Left lobe of liver (tissue), 2 donors: ENCODE results near the gene G6PC3. TPM values are rescaled to one million over a fixed set of nuclear protein-coding genes. Genes with fewer than 3 reads are reported as not detected.

Experiments used
- ATAC-seq: fragments of 200-7000 bp; cut with Tn5 transposase; one replicate; pipeline ENCODE4 v1.9.1; 2020; ENCODE audit warnings: mild to moderate bottlenecking, moderate library complexity
- DNase-seq: peaks from one replicate; pipeline ENCODE4 v3.0.0-alpha.2; 2020; ENCODE audit warnings: low spot score
- total RNA-seq: library from RNA; stranded (reverse); gene quantifications from one replicate; pipeline ENCODE4 v1.2.1, GENCODE V29; 2021
- donor health status: DM: no; HTN: no; CAD: no; lungs with moderate emphysema.
- donor health status: DM: no; HTN: yes; CAD: no.

Gene G6PC3
- total RNA-seq, 1 donor from 2014 or later: 8.9 TPM

- ATAC-seq (no peak), DNase-seq (no peak)
Observed at GRCh38 chr17:44120851-44121605, 50.5 kb downstream of the G6PC3 start.

DNA sequence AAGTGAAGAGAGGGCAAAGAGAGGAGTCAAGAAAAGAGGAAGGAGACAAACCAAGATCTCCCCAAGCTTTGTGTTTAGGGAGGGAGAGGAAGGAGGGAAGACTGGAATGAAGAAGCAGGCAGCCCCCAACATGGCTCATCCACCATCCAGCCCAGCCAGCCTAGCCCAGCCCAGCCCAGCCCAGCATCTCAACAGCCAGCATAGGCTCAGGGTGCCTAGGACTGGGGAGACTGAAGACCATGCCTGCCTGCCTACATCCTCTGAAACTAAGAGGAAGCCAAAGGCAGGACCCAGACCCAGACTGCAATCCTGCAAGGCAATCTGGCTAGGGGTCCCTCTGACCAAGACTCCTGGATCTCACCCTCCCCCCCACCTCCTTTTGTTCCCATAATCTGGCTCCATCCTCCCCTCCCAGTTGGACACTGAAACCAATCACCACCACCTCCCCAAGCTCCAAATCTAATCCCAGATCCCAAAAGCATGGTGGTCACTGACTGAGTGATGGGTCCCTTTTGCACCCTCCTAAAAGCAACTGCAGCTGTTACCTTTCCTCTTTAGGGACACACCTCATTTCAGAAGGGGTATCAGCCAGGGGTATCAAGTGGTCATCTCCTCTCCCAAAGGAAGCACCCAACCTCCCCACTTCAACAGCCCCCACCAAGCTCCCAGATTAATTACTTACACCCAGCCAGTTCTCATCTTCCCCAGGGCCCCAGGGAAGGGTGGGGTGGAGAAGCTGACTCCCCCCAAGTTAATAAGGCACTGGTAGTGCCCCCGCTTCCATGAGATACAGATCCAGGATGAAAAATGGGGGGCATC lies 51.7 kb downstream of the G6PC3 start:
- no peak for DNase-seq
- no peak for ATAC-seq

DNA sequence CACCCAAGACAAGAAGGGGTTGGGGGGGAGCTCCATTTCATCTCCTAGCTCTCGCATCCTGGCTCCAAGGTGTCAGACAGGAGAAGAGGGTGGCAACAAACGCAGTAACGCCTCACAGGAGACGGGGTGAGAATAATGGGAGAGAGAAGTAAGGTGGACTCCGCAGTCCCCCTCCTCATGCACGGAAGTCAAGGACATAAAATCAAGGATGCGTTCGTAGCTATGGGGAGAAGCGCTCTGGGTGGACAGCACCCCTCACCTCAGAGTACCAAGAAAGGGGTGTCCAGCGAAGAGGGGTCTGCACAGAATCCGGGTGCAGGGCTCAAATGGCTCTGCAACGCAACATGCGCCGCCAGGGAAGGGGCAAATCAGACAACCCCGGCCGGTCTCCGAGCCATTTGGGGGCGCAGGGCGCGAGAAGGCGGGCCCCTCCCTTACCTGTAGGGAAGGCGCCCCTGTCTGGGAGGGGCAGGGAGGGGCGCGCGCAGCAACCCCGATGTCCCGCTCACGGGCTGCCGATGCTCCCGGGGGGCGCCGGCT lies 52.4 kb downstream of the G6PC3 start:
- ATAC-seq (no peak), DNase-seq (no peak)

DNA sequence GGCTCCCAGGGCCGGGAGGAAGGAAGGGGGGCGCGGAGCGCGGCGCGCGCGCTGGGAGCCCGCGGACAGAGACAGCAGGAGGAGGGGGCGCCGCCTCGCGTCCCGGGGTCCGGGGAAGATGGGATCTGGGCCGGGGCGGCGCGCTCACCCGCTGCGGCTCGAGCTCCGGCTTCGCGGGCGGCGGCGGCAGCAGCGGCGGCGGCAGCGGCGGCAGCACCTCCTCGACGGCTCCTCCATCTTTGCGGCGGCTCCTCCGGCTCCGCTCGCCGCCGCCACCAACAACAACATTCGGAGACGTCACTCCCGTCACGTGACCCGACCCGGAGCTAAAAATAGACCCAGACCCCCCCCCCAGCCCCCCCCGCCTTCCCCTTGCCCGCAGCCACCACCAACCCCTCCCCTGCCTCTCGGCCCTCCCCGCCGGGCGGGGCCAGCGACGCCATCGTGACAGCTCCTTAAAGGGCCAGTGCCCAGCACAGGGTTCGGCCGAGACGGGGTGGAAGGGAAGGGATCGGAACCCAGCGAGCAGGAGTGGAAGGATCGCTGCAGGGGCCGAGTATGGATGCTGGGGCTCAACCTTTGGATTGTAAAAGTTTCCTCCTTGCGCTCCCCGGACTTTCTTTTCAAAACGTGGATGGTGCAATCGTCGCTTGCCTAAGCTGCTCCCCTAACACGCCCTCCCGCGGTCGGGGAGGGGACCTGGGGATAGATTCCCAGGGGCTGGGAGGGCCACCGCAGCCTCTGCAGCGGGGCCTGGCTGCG lies 53.0 kb downstream of the G6PC3 start, which contains the start of gene HDAC5:
HDAC5 (minus strand) TSS at position 286 of the 762 bp plus-strand sequence. CDS start 6,126 bp downstream, outside the sequence.
- DNase-seq: peak; percentile 95
- ATAC-seq: peak; percentile 98

GRCh38 chr17:44124118-44124438 lies 53.5 kb downstream of the G6PC3 start:
- DNase-seq: no peak
- no peak for ATAC-seq

Other genes with a start within 250 kb of the G6PC3 start
- 2.0 TPM for gene MPP3, start 237.6 kb upstream of the G6PC3 start, total RNA-seq
- not detected for gene CD300LG, start 223.6 kb upstream of the G6PC3 start, total RNA-seq
- 0.10 TPM for gene MPP2, start 163.2 kb upstream of the G6PC3 start, total RNA-seq
- gene PPY, start 128.3 kb upstream of the G6PC3 start, total RNA-seq: not detected
- not detected for gene PYY, start 116.8 kb upstream of the G6PC3 start, total RNA-seq
- 51.3 TPM for gene NAGS, start 66.1 kb upstream of the G6PC3 start, total RNA-seq
- 14.4 TPM for gene TMEM101, start 55.8 kb upstream of the G6PC3 start, total RNA-seq
- gene LSM12, start 4.1 kb upstream of the G6PC3 start, total RNA-seq: 22.6 TPM
- gene HDAC5, start 52.9 kb downstream of the G6PC3 start, total RNA-seq: 16.8 TPM
- 0.38 TPM for gene HROB, start 71.2 kb downstream of the G6PC3 start, total RNA-seq
- not detected for gene ASB16, start 100.0 kb downstream of the G6PC3 start, total RNA-seq
- 14.3 TPM for gene TMUB2, start 116.2 kb downstream of the G6PC3 start, total RNA-seq
- gene ATXN7L3, start 129.1 kb downstream of the G6PC3 start, total RNA-seq: 26.6 TPM
- gene UBTF, start 148.9 kb downstream of the G6PC3 start, total RNA-seq: 34.3 TPM
- 1.8 TPM for gene SLC4A1, start 197.4 kb downstream of the G6PC3 start, total RNA-seq
- not detected for gene RUNDC3A, start 237.9 kb downstream of the G6PC3 start, total RNA-seq